Cerebellar cortex (tissue), 1 donor: ENCODE measurements around the gene CDK5RAP2.
"Not testable (repeated sequence)": the region's sequence is repeated elsewhere in the genome, so short reads cannot be mapped to it uniquely, and the experiment has no call there.

Source experiments
- DNase-seq: peaks from one replicate; pipeline ENCODE4 v3.0.0-alpha.2; 2015; ENCODE audit warnings: low spot score

Gene CDK5RAP2

GRCh38 chr9:120513825-120514396, 66.1 kb downstream of the CDK5RAP2 start:
- no peak for DNase-seq

- DNase-seq: no peak
These were observed 69.2 kb downstream of the CDK5RAP2 start for GRCh38 chr9:120510816-120511215.

GRCh38 chr9:120507936-120508510, 71.9 kb downstream of the CDK5RAP2 start:
- no peak for DNase-seq

DNA sequence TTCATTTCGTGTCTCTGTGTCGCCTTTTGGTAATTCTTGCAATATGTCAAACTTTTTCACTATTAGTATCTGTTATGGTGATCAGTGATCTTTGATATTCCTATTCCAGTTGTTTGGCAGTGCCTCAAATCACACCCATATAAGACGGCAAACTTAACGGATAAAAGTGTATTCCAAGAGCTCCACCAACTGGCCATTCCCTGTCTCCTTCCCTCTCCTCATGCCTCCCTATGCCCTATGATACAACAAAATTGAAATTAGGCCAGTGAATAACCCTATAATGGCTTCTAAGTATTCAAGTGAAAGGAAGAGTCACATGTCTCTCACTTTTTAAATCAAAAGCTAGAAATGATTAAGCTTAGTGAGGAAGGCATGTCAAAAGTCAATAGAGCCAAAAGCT, 74.8 kb downstream of the CDK5RAP2 start:
- DNase-seq: no peak

DNA sequence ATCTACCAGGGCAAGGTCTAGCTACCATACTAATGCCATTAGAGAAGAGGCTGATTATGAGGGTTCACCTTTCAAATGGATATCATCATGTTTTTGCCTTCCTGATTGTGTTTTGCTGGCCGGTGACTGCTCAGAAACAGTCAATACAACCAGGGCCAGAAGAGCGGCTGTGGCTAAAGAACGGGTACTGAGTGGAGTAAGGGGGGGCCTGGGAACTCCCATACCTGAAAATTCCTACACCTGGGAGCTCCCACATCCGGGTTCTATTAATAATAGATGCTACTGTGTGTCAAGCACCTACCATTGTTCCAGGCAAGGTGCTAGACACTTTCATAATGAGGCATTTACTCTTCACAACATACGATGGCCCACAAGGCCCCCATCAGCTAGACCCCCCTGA, 79.2 kb downstream of the CDK5RAP2 start:
- DNase-seq: no peak

DNA sequence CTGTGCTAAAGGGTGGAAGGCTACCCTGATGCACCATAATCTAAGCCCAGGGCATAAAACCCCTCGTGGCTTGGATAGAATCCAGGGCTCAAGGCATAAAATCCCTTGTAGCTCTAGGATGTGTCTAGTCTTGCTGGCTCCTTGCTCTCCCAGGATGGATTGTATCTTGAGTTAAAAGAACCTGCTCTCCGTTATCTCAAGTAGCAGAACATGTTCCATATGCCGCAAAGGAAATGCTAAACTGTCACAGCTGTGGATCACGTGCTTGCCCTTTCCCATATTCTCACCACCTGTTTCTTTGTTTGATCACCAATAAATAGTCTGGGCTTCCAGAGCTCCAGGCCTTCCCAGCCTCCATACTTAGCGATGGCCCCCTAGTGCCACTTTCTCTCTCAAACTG, 82.1 kb downstream of the CDK5RAP2 start:
- DNase-seq: not testable (repeated sequence)

GRCh38 chr9:120496438-120496837, 83.5 kb downstream of the CDK5RAP2 start:
- not testable (repeated sequence) for DNase-seq

GRCh38 chr9:120490888-120491595, 88.9 kb downstream of the CDK5RAP2 start:
- DNase-seq: no peak

DNA sequence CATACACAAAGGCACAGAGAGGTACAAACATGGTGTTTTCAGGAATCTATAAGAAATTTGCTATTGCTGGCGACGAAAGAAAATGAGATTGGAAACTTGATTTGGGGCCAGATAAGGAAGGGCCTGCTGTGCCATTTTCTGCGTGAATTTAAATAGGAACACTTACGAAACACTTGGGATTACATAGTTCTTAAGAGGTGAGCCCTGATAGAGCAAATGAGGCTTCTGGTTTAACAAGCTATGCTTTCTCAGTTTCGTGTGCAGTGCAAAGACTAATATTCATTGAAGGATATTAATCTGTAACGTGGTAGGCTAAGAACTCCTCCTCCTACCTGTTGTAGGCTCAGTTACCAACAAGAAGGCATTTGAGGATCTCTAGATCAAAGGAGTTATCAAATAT, 93.1 kb downstream of the CDK5RAP2 start:
- no peak for DNase-seq

GRCh38 chr9:120486347-120486746, 93.6 kb downstream of the CDK5RAP2 start:
- no peak for DNase-seq

DNA sequence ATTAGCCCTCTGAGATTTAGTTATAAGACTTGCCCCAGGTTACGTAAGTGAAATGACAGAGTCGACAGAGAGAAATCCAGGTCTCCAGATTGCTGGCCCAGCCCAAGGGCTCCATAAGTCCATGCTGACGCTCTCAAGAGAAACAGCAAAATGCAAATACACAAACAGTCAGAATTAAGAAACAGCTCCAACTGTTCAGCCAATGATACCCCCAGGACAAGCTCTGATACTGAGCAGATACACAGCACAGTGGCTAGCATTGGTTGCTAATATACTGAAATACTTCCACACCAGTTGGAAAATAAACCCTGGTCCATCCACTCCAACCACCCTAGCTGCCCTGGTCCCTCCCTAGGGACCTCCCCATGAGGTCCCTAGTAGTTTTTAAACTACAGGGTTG, 94.2 kb downstream of the CDK5RAP2 start:
- DNase-seq: no peak

GRCh38 chr9:120484162-120484561, 95.8 kb downstream of the CDK5RAP2 start:
- no peak for DNase-seq

- DNase-seq: peak; percentile 52
These were observed 97.4 kb downstream of the CDK5RAP2 start for GRCh38 chr9:120482424-120483186.

GRCh38 chr9:120481846-120482245, 98.1 kb downstream of the CDK5RAP2 start:
- no peak for DNase-seq

DNA sequence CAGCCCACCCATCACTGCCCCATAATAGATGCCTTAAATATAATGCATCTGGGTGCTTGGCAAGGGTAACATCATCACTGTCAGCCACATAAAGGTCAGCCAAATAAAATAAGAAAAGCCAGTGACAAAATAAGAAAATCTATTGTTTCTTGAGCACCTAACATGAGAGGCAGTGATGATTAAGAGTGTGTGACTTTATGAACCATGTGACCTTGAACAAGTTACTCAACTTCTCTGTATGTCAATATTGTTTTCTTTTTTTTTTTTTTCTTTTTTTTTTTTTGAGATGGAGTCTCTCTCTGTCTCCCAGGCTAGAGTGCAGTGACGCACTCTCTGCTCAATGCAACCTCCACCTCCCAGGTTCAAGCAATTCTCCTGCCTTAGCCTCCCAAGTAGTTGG, 98.7 kb downstream of the CDK5RAP2 start:
- no peak for DNase-seq

GRCh38 chr9:120480707-120481106, 99.3 kb downstream of the CDK5RAP2 start:
- DNase-seq: peak; percentile 45

GRCh38 chr9:120478208-120478607, 101.8 kb downstream of the CDK5RAP2 start:
- no peak for DNase-seq

GRCh38 chr9:120477534-120478001, 102.4 kb downstream of the CDK5RAP2 start:
- DNase-seq: peak; percentile 71

GRCh38 chr9:120475341-120475740, 104.6 kb downstream of the CDK5RAP2 start:
- no peak for DNase-seq

DNA sequence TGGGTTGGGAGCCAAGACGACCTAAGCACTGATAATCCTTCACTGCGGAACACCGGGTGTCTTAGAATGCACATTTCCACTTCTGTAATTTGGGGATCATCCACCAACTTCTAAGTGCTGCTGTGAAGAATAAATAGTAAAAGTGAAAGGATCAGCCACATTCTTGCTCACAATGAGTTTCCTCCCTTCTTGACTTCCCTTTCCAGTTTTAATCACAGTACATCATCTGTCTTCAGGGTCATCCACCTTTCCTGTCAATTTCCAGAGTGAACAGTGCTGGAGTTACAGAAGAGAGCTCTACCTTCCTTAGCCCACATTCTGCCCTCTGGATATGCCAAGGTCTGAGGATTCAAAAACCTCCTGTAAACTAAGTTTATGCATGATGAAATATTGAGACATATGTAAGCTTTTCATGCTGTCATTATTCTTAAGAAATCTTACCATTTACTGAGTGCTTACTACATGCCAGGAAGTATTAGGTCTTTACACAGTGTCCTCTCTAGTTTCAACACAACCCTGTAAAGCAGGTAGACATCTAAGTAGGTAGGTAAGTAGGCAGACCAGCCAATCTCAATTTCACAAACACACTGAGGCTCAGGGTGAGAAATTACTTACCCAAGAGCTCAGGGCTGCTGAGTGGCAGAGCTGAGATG, 105.2 kb downstream of the CDK5RAP2 start:
- DNase-seq: no peak

GRCh38 chr9:120473608-120474007, 106.4 kb downstream of the CDK5RAP2 start:
- no peak for DNase-seq
